Measurements from ENCODE around the gene RARB.

RARB gene

DNA sequence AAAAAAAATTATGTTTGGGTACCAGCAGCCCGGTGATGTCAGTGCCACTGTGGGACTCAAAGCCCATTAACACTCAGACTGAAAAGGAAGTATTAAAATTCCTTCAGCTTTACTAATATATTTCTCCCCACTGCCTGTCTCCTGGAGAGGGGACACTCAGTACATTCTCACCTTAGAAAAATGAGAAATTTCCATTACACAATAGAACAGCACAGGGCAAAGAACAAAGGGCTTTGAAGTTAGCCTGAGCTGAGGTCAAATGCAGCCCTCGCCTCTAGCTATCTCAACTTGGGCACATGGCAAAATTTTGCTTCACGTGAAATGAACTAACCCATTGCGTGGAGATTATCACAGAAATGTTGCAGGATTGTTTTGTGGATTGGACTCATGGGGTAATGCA, 80.8 kb downstream of the RARB start:
- DNase-seq = no peak

DNA sequence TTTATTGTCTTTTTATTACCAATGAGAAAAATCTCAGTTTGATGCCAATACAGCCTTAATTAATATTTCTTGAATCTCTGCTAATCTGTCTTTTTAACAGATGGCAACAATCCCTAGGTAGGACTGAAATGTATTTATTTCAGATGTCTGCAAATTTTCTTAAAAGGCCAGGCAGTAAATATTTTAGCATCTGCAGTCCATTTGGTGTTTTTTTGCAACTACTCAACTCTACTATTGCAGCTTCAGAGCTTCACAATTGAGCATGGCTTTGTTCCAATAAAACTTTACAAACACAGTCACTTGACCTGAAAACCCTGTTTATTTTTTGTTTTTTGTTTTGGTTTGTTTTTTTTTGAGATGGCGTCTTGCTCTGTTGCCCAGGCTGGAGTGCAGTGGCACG, 82.7 kb downstream of the RARB start:
- no peak for DNase-seq

DNA sequence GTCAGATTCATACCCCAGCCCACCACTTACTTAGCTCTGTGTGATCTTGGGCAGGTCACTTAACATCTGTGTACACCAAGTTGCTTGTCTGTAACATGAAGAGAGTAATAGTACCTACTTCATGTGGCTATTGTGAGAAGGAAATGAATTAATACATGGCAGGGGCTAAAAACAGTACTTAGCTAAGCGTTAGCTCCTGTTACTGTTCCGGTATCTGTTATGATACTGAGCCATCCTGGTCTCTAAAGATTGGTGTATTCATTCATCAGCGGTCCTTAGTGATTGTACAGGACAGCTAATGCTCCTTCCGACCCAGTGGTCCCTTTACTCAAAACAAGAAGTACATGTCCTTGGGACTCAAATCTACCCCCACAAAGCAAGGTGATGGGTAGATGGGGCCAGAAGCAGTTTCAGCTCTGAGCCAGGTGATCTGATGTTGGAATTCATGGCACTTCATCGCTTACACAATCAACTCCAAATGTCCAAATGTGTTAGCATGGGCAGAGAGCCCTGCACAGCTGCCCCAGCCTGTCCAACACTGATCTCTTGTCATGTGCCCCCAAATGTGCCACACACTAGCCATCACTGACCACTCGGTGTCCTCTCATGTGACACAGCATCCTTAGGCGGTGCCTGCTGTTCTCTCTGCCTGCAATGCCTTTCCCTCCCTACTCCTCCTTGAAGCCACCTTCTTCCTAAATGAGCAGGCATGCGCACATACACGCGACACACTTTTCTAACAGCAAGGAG, 84.1 kb downstream of the RARB start:
- no peak for DNase-seq

DNA sequence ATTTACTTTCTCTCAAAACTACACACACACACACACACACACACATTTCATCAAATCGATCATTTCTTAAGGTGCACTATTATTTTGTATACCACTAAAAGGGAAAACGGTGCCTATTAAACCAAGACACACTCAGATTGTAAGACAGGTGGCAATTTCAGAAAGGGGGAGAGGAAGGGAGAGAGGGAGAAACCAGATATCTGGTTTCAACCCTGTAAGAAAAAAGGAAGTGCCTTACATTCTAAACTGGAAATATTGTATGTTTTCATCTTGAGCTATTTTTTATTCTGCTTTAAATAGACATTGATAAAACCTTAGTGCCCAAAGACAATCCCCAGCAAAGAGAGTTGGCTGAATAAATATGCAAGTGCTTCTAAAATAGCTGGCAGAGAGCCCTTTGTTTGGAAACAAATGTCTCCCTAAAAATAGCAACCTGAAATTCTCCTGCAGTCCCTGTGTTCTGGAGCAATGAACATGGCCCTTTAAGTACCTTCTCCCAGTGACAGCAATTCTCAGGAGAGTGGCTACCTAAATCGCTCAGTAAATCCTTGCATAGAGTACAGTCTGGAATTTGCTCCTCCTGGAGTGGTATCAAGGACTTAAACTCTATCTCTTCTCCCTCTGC, 85.7 kb downstream of the RARB start:
- no peak for DNase-seq

DNA sequence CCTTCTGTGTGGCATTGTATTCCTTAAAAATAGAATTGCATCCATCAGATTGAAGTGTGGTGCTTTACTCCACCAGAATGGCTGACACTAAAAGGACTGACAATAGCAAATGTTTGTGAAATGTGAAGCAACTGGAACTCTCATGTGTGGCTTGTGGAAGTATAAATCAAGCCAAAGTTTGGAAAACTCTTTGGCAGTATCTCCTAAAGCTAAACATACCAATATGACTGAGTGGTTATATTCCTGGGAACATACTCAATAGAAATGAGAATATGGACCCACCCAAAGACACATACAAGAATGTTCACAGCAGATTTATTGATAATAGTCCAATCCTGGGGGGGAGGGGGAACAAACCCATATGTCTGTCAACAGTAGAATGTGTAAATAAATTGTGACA, 87.1 kb downstream of the RARB start:
- no peak for DNase-seq

DNA sequence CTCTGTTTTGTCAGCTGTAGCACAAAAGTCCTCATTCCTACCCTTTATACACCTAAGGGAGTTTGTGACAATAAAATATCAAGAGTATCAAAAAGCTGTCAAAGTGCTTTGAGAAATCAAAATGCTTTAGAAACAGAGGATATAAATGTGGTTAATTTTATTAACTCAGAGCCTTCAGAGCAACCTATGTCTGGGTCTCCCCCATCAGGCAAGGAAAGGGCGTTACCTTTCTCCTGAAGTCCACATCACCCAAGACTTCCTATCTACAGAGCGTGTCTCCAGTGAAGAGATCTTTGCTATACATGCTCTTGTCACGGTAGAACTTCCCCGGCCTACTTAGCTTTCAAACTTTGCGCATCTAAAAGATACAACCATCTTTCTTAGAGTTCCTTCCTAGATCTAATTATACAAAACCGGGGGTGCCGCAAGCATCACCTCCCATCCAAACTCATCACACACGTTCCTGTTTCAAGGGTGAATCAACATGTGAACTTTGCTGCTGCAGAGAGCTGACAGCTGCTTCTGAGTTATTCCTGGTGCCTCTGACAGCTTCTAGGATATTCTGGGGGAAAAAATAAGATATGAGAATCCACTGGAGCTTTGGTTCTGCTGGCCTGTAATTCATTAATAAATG, 93.0 kb downstream of the RARB start:
- DNase-seq = no peak

DNA sequence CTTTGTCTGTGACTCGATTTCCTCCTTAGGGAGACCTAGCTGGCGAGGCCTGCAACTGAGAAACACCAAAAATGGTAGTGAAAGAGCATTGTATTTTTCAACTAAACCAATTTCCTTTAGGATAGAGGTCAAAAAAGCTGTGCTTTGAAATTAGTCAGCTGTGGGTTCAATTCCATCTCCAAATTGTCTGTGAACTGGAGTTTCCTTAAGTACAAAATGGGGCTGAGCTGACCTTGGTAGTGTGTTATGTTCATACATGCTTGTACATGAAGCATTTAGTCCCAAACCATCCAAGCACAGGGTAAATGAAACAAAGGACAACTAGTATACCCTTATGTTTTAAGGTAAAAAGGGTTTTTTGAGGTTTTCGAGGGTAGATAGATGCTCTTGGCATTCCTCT, 99.3 kb downstream of the RARB start:
- no peak for DNase-seq

DNA sequence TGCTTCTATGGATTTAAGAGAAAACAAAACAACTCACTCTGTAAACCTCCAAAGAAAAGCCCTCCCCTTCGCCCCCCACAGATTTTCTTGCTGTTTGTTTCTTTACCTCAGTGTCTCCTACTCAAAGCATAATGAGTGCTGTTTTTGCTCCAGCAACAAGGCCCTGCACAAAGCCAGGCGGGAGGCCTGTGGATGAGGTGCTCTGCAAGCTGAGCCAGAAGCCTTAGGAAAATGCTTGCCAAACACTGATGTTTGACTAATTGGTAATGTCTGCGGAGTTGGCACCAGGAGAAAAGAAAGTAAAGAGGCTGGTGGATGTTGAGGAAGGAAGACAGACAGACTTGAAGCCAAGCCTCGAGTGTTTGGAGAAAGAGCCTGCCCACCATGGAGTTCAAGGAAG, 99.7 kb downstream of the RARB start:
- DNase-seq = peak; percentile 50

DNA sequence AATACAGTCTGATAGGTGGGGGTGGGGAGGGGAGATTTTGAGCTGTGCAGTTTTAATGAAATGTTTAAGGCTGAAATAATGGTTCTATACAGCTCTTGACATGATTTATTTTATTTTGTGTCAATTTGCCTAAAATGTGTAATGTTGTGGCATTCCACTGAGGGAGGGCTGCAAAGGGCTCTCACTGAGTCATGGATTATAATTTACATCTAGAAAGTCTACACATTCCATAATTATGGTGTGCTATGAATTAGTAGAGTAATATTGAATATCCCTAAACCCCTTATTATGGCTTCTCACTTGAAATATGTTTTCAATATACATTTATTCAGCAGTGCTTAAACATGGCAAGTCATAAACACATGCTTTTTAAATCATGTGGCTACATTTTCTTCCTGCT, 103.9 kb downstream of the RARB start:
- DNase-seq = no peak

DNA sequence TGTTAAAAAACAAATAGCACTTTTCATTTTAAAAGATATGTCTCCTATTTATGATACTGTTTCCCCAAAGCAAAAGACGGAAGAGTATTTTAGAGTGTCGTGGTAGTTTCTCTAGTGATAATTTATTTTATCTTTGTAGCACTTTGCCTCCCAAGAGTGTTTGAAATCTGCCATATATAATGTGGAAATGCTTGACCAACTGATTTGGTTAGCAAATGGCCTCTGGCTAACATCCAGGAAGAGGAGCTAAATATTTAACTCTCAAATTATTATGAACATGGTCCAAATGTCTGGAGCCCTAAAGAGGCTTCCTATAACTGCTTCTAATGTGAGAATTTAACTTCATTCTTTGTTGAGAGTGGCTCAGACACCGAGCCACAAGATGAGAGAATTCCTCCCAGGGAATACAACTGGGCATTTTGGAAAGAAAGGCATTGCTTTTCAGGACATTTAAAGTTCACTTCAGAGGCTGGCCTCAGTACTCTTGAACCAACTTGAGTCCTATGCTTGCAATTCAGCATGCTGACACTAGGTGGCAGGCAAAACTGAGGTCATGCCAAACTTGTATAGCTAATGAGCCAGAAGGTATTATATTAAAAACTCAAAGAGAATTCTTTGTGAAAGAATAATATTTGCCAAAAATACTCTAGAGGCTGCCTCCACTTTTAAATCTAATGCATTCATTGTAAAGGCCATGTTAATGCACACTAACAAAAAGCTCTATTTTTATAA, 104.5 kb downstream of the RARB start:
- DNase-seq = no peak

DNA sequence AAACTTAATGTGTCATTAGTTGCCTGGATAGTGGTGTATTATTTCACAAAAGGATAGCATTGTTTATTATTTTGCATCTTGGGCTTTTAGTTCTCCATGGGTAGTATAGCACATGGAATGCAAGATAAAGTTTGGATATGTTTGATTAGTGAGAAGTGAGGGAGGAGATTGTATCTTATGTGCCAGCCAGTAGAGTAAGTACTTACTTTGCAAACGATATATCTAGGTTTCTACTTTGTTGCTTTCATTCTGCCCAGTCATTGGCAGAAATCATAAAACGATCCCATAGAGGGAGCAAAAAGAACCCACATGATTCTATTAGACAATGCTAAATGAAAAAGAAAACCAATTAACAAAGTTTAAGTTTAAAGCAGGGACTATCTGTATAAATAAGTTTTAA, 105.3 kb downstream of the RARB start:
- no peak for DNase-seq

DNA sequence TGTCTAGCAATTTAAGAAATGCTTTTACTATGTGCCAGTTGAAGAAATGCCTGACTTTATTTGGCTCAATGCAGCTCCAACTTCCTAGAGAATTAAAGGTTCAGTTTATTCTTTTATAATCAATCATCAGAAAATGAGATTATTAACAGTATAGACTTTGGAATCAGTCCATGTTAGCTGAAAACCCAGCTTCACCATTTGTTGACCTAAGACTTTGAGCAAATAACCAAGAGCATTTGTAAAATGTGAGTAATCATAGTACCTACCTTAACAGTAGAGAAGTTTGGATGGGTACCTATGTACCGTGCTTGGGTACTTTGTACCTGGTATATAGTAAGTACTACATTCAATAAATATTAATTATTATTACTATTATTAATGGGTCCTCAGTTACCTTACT, 105.9 kb downstream of the RARB start:
- no peak for DNase-seq

DNA sequence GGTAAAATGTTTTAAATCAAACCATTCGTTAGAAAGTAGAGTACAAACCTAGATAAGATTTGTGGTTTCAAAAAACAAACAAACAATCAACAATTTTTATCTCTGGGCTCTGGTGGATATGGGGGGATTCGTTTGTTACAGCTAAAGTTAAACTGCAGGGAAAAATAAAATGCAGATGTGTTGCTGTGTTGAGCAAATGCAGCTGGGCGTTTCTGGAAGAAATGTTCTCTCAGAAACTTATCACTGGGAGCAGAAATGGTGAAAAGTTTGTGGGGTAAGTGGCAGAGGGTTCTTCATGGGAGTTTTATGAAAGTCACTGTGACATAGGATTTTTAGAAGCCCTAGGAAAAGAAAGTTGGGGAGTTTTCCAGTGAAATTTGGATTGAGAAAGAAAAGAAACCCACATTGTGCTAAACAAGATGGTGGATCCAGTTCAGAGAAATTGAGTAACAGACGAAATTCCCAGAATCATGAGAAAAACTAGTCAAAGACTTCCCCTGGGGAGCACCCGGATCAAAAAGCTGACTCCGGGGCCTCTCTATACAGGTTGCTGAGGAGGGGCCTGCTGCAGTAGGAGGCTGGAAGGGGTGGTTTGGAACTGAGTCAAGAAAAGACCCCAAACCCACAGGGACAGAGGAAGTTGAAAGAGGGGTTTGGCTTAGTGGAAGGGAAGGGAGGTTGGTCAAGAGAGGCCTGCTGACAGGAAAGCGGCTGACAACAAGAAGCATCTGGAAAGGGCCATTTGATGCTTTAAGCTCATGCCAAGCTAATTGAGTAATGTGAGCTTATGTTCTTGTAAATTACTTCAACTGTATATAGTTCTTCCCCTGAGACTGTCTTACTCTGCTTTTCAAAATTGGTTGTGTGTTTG, 108.7 kb downstream of the RARB start:
- peak; percentile 62 for DNase-seq

DNA sequence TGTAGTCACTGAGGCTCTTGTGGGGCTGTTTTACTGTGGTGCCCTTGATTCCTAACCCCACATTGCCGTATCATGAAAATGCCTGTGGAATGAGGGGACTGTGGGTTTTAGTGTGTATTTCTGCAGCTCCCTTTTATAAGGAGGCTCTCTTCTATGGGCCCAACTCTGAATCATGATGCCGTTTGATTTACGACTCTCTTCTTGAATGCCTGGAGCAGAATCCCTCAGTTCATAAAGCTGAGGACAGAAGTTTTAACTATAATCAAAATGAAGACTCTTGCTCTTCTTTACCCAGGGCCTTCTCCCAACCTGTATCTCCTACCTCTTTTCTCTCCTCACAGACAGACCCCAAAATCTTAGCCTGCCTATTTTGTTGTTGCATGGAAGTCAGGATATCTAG, 109.5 kb downstream of the RARB start:
- no peak for DNase-seq

DNA sequence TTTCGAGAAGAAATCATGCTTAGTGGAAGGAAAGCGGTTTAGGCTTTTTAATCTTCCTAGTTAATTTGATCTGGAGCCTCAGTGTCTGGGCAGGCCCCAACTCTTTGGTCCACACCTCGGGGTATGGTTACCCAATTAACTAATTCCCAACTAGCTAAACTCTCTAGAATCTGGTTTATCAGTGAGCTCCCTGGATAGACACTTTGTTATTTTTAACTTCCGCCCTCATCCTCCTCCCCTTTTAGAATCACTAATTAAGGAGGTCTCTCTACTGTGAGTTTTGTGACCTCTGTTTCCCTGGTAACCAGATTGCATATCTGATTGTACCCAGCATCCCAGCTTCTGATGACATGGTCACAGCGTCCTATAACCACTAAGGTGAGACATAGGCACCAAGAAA, 112.2 kb downstream of the RARB start:
- DNase-seq = no peak

DNA sequence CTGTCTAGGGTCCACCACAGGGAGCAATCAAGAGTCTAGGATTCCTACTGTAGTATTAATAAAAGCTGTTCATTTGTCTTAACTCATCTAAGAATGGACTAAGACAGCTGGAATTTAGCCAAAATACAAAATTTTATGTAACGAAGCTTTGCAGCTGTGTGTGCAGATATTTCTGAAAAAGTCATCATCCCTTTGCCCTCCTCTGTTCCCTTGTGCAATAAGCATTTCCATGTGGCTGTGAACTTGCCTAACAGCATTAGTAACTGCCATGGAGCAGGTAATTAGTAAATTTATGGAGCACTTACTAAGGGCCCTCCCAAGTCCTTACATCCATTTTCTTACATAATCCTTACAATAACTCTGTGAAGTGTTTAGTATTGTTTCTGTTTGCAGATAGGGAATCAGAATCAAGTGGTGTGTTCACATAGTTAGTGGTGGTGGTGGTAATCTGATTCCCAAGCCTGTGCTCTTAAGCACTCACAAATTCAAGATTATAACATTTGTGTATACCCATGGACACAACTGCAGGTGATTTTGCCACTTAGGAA, 114.5 kb downstream of the RARB start:
- DNase-seq = no peak

DNA sequence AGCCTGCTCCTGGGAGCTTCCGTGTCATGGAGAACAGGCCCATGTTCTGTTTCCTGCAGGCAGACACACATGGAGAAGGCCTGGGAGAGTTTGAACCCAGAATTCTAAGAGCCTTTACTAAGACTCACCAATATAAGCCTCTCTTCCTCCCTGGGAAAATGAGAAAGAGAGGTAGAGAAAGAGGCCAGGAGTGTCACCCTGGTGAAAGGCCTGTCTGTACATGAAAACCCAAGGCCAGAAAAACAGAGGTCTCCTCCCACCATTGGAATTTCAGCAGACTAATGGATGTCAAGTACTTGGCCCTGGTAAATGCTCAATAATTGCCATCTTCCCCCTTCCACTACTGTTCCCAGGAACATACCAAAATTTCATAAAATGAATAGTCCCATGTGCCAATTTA, 119.0 kb downstream of the RARB start:
- DNase-seq = no peak

DNA sequence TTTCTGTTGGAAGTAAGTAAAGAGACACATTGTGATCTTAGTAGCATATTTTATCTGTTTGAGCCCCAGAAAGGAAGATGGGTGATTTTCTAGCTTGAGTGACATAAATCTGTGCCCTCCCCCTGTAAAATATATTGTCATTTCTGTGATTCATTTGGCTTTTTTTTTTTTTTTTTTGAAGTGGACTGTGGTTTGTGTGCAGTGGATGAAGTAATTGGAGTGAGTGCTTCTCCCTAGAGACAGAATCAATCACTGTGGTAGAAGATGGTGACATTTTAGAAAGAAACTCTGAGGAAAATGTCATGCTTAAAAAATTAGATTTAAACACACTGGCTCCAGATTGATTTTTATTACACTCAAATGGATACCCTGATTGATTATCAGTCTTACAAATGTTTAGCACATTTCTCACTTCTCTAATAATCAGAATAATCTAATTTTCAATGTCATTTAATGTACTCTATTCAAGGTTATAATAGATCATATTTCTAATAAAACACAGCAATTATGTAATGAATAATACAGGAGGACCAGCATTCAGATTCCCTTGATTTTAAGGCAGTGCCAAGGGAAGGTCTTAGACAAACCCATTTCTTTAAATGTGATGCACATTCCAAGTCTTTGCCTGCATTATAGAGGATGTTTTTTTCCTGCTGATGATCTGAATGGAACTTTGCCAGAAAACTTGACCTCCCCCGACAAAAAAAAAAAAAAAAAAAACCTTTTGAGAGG, 120.0 kb downstream of the RARB start:
- DNase-seq = no peak

DNA sequence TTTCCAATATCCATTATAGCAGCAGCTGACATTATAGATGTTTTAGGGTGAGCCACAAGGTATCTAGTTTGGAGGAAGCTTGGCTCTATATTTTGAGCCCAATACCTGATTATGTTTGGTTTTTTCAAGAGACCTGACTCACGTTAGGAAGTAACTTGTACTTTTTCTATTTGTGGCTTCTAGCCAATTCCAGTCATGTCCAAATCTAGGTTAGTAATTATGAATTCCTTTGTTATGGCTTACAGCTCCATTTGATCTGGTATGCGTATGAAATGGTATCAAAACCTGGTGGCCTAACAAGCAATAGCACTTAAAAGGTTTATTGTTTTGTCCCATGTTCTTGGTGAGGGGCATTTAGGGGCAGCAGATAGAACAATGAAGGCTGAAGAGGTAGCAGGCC, 120.8 kb downstream of the RARB start:
- DNase-seq = no peak

DNA sequence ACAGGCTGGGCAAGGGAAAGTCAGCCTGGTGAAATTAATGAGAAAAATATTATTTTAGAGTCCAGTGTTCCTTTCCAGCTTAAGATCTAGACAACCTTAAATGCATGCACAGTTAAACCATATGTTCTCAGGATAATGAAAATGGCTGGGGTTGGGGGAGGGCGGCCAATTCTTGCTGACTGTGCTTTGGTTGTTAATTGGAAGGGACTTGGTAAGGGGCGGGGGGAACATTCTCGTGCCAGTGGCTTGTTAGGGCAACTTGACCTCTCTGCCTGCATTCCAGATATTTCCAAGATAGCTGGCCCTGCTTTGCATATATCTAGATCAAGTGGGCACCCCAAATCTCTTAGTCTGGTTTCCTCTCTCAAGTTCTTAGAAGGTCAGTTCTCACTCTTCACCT, 124.2 kb downstream of the RARB start:
- no peak for DNase-seq

DNA sequence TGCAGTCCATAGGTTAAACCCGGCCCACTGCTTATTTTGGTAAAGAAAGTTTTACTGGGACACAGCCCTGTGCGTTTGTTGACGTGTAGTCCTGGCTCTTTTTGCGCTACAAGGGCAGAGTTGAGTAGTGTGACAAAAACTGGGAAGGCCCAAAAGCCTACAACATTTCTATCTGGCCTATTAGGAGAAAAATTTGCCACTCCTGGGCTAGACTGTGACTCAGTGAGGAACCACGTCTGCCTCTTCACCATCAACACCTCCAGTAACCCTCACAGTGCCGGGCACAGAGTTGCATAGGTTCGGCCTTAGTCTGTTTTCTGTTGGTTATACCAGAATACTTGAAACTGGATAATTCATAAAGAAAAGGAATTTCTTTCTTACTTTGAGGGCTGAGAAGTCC, 126.3 kb downstream of the RARB start:
- no peak for DNase-seq
